Esophagus mucosa (tissue), 1 donor: Measurements from ENCODE around the gene AP3S2. TPM values are rescaled to one million over a fixed set of nuclear protein-coding genes. Genes with fewer than 3 reads are reported as not detected.
"Not testable (repeated sequence)": the region's sequence is repeated elsewhere in the genome, so short reads cannot be mapped to it uniquely, and the experiment has no call there.

Experiments used
- ATAC-seq: fragments of 200-7000 bp; cut with Tn5 transposase; one replicate; pipeline ENCODE4 v1.9.1; 2020
- total RNA-seq: library from RNA; stranded (reverse); gene quantifications from one replicate; pipeline ENCODE4 v1.2.4, GENCODE V29; 2023
- donor health status: DM: yes; HTN: yes; CAD: no.

AP3S2 gene
- total RNA-seq, 1 donor from 2014 or later = 20.6 TPM

- no peak for ATAC-seq
Measured at GRCh38 chr15:89903015-89903857, 9.4 kb upstream of the AP3S2 start.

GRCh38 chr15:89900849-89901248, 7.1 kb upstream of the AP3S2 start:
- no peak for ATAC-seq

- ATAC-seq = no peak
Measured at GRCh38 chr15:89899951-89900567, 6.3 kb upstream of the AP3S2 start.

GRCh38 chr15:89899295-89899945, 5.6 kb upstream of the AP3S2 start:
- ATAC-seq = no peak

GRCh38 chr15:89898614-89899294, 5.0 kb upstream of the AP3S2 start:
- ATAC-seq = peak; percentile 85

GRCh38 chr15:89898146-89898545, 4.4 kb upstream of the AP3S2 start:
- ATAC-seq = no peak

- ATAC-seq = no peak
Measured at GRCh38 chr15:89893027-89893426, 767 bp downstream of the AP3S2 start.

- peak; percentile 37 for ATAC-seq
Measured at GRCh38 chr15:89888214-89888804, 5.5 kb downstream of the AP3S2 start.

GRCh38 chr15:89885611-89886010, 8.2 kb downstream of the AP3S2 start:
- ATAC-seq = no peak

GRCh38 chr15:89885179-89885578, 8.6 kb downstream of the AP3S2 start:
- not testable (repeated sequence) for ATAC-seq

- ATAC-seq = no peak
Measured at GRCh38 chr15:89883518-89883917, 10.3 kb downstream of the AP3S2 start.

GRCh38 chr15:89880727-89881126, 13.1 kb downstream of the AP3S2 start:
- ATAC-seq = peak; percentile 67

GRCh38 chr15:89878323-89878722, 15.5 kb downstream of the AP3S2 start:
- ATAC-seq = no peak

GRCh38 chr15:89877083-89877425, 16.7 kb downstream of the AP3S2 start:
- no peak for ATAC-seq

GRCh38 chr15:89876396-89877082, 17.3 kb downstream of the AP3S2 start:
- no peak for ATAC-seq

- no peak for ATAC-seq
Measured at GRCh38 chr15:89875741-89876140, 18.1 kb downstream of the AP3S2 start.

GRCh38 chr15:89874926-89875564, 18.7 kb downstream of the AP3S2 start:
- ATAC-seq = peak; percentile 91

- ATAC-seq = no peak
Measured at GRCh38 chr15:89870688-89871288, 23.0 kb downstream of the AP3S2 start.

GRCh38 chr15:89870006-89870405, 23.8 kb downstream of the AP3S2 start:
- no peak for ATAC-seq

- ATAC-seq = not testable (repeated sequence)
Measured at GRCh38 chr15:89869490-89869889, 24.3 kb downstream of the AP3S2 start.
